SK-N-MC (cell line): ENCODE measurements around the gene DNAH6.

ENCODE experiments used
- DNase-seq: peaks from one replicate; pipeline ENCODE4 v3.0.0-alpha.2; 2011; ENCODE audit warnings: low read depth, low spot score
- H3K27ac ChIP-seq: fragments of 200-600 bp; sonication (generic); 2 replicates; pipeline ENCODE4 v1.5.1; 2016; ENCODE audit warnings: mixed run types
- H3K36me3 ChIP-seq: fragments of 200-600 bp; sonication (generic); 2 replicates; pipeline ENCODE4 v1.6.1; 2017; ENCODE audit warnings: antibody characterized with exemption, low read length, mixed read lengths; ENCODE audit not compliant: insufficient read depth
- H3K4me3 ChIP-seq: fragments of 200-600 bp; sonication (generic); 2 replicates; pipeline ENCODE4 v1.5.1; 2016
- H3K9ac ChIP-seq: fragments of 200-600 bp; sonication (generic); 2 replicates; pipeline ENCODE4 v1.8.0; 2017; ENCODE audit warnings: mixed run types, mixed read lengths; ENCODE audit not compliant: insufficient read length
- H3K9me3 ChIP-seq: fragments of 200-600 bp; sonication (generic); 2 replicates; pipeline ENCODE4 v1.6.1; 2017; ENCODE audit warnings: low read depth, mild to moderate bottlenecking, antibody characterized with exemption, low read length, moderate library complexity, mixed read lengths
- EZH2 ChIP-seq: fragments of 200-600 bp; sonication (generic); IDR thresholded peaks from one replicate; pipeline ENCODE4 v1.6.1; 2017; ENCODE audit warnings: antibody characterized with exemption
- FOXP2 ChIP-seq: optimal IDR thresholded peaks from 2 replicates; pipeline ENCODE3; 2011; ENCODE audit warnings: mild to moderate bottlenecking, moderate library complexity; ENCODE audit not compliant: insufficient read depth; ENCODE audit errors: extremely low read length, control extremely low read depth
- POLR2AphosphoS5 ChIP-seq: IDR thresholded peaks from 2 replicates; pipeline ENCODE4 v1.6.1; 2012; ENCODE audit warnings: mild to moderate bottlenecking, low read depth, low read length, borderline replicate concordance

The DNAH6 gene

DNA sequence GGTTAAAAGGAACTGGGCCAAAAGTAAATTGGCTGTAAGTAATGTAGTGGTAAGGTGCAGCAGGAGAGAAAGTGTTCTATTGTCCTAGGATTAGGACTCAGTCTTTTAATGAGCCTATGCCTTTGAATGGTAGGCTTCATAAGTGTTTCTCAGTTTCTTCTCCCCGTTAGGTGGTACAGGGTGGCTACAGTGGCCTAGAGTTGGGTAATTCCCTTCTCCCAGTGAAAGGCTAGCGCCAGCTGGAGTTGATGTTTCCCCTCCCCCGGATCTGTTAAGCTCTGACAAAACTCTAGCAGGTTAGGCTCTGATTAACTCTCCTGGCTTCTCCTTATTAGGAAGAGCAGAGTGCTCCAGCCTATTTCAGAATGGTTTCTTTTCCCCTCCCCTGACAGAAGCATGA, 127.7 kb downstream of the DNAH6 start:
- Histone ChIP-seq H3K4me3 (no peak overlapping the region), H3K9ac (no peak overlapping the region), H3K27ac (no peak overlapping the region), H3K36me3 (no peaks in the 10 kb centered on the region), H3K9me3 (no peaks in the 10 kb centered on the region)
- no peak for DNase-seq
- TF ChIP-seq POLR2AphosphoS5: no peak
- TF ChIP-seq EZH2: no peak
- no peak for TF ChIP-seq FOXP2

GRCh38 chr2:84646514-84646913, 130.2 kb downstream of the DNAH6 start:
- Histone ChIP-seq H3K9me3 (no peaks in the 10 kb centered on the region), H3K4me3 (no peak overlapping the region), H3K9ac (no peak overlapping the region), H3K36me3 (no peaks in the 10 kb centered on the region), H3K27ac (no peak overlapping the region)
- TF ChIP-seq FOXP2: no peak
- no peak for TF ChIP-seq EZH2
- TF ChIP-seq POLR2AphosphoS5: no peak
- DNase-seq: no peak

DNA sequence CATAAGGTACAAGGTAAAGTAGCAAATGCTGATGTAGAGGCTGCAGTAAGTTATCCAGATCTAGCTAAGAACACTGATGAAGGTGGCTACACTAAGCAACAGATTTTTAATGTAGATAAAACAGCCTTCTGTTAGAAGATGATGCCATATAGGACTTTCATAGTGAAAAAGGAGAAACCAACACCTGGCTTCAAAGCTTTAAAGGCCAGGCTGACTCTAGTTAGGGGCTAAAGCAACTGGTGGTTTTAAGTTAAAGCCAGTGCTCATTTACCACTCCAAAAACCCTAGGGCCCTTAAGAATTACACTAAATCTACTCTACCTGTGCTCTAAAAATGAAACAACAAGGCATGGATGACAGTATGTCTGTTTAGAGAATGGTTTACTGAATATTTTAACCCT, 131.0 kb downstream of the DNAH6 start:
- H3K4me3 ChIP-seq: no peak overlapping the region
- TF ChIP-seq EZH2: no peak
- TF ChIP-seq POLR2AphosphoS5: no peak
- TF ChIP-seq FOXP2: no peak

DNA sequence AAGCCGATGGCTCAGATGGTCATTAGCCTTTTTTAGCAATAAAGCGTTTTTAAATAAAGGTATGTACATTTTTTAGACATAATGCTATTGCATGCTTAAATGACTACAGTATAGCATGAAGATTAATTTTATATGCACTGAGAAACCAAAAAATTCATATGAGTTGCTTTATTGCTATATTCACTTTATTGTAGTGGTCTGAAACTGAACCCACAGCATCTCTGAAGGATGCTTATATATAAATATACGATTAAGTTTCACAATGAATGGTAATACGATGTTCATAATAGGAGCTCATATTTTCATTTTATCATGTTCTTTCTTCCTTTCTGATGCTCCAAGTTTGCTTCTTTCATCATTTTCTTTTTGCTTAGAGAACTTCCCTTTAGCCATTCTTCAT, 132.8 kb downstream of the DNAH6 start:
- Histone ChIP-seq H3K27ac (no peak overlapping the region), H3K9ac (no peak overlapping the region), H3K9me3 (no peaks in the 10 kb centered on the region), H3K4me3 (no peak overlapping the region), H3K36me3 (no peaks in the 10 kb centered on the region)
- DNase-seq: no peak
- no peak for TF ChIP-seq EZH2
- no peak for TF ChIP-seq FOXP2
- no peak for TF ChIP-seq POLR2AphosphoS5

More for the DNA sequence above, 131.0 kb downstream of the DNAH6 start:
- Histone ChIP-seq H3K27ac (no peak overlapping the region), H3K9me3 (no peaks in the 10 kb centered on the region), H3K36me3 (no peaks in the 10 kb centered on the region), H3K9ac (no peak overlapping the region)
- DNase-seq: no peak

- Histone ChIP-seq H3K9me3 (no peaks in the 10 kb centered on the region), H3K27ac (no peak overlapping the region), H3K36me3 (no peaks in the 10 kb centered on the region), H3K9ac (no peak overlapping the region), H3K4me3 (no peak overlapping the region)
- no peak for DNase-seq
- TF ChIP-seq EZH2 (no peak), POLR2AphosphoS5 (no peak), FOXP2 (no peak)
These were observed 133.3 kb downstream of the DNAH6 start for GRCh38 chr2:84649487-84650142.

- H3K36me3 ChIP-seq: no peaks in the 10 kb centered on the region
- no peak overlapping the region for H3K27ac ChIP-seq
- H3K9ac ChIP-seq: no peak overlapping the region
- no peak overlapping the region for H3K4me3 ChIP-seq
- TF ChIP-seq EZH2: no peak
- no peak for TF ChIP-seq FOXP2
- no peak for TF ChIP-seq POLR2AphosphoS5
- H3K9me3 ChIP-seq: no peaks in the 10 kb centered on the region
- DNase-seq: no peak
These were observed 136.1 kb downstream of the DNAH6 start for GRCh38 chr2:84652431-84652830.

DNA sequence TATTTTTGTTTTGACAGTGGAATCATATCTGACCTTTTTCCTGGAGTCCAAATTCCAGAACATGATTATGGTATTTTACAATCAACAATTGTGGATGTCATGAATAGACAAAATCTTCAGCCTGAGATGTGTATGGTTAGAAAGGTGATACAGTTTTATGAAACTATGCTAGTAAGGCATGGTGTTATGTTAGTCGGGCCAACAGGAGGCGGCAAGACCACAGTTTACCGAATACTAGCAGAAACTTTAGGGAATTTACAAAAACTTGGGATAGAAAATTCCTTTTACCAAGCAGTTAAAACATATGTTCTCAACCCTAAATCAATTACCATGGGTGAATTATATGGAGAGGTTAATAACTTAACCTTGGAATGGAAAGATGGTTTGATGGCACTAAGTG, 137.0 kb downstream of the DNAH6 start:
- Histone ChIP-seq H3K4me3 (no peak overlapping the region), H3K9me3 (no peaks in the 10 kb centered on the region), H3K9ac (no peak overlapping the region), H3K36me3 (no peaks in the 10 kb centered on the region), H3K27ac (no peak overlapping the region)
- TF ChIP-seq EZH2 (no peak), POLR2AphosphoS5 (no peak), FOXP2 (no peak)
- no peak for DNase-seq

- Histone ChIP-seq H3K36me3 (no peaks in the 10 kb centered on the region), H3K9me3 (no peaks in the 10 kb centered on the region), H3K27ac (no peak overlapping the region), H3K4me3 (no peak overlapping the region), H3K9ac (no peak overlapping the region)
- DNase-seq: no peak
- TF ChIP-seq POLR2AphosphoS5 (no peak), FOXP2 (no peak), EZH2 (no peak)
These were observed 138.1 kb downstream of the DNAH6 start for GRCh38 chr2:84654414-84654813.

DNA sequence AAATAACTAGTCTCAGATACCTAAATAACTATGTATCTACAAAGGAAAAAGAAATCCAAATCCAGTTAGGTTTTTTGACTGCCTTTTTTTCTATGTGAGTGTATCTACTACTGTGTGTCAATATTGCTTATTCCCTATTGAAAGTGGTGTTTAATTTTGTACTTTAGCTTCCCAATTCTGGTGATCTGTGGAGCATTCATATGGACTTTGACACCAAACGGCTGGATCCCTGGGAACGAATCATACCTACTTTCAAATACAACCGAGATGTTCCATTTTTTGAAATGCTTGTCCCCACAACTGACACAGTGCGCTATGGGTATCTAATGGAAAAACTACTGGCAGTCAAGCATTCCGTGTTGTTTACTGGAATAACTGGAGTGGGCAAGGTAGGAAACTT, 152.8 kb downstream of the DNAH6 start:
- no peak overlapping the region for H3K27ac ChIP-seq
- no peak overlapping the region for H3K9ac ChIP-seq
- H3K36me3 ChIP-seq: no peaks in the 10 kb centered on the region
- H3K4me3 ChIP-seq: no peak overlapping the region
- no peak for DNase-seq
- no peaks in the 10 kb centered on the region for H3K9me3 ChIP-seq
- no peak for TF ChIP-seq EZH2
- no peak for TF ChIP-seq FOXP2
